ENCODE results near the gene KCTD2.

DNA sequence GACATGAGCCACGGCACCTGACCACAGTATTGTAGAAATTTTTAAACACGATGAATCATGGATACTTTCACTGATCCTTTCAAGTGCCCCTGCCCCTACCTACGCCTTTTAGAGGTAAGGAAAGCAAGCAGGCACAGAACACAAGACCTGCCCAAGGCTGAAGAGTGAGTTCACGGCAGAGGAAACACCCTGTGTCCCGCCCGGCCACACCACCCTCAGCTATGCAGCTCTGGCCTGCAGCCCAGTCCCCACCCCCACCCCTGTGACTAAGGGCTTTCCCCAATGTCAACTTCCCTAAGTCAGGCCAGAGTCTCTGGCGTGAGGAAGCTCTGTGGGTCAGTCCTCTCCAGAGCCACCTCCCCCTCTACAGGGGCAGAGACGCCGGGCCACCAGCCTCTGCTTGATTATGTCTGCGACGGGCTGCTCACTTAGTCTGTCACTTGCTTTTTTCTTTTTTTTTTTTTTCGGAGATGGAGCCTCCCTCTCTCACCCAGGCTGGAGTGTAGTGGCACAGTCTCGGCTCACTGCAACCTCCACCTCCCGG lies 49.1 kb downstream of the KCTD2 start:
- TF ChIP-seq, protein P1, sequence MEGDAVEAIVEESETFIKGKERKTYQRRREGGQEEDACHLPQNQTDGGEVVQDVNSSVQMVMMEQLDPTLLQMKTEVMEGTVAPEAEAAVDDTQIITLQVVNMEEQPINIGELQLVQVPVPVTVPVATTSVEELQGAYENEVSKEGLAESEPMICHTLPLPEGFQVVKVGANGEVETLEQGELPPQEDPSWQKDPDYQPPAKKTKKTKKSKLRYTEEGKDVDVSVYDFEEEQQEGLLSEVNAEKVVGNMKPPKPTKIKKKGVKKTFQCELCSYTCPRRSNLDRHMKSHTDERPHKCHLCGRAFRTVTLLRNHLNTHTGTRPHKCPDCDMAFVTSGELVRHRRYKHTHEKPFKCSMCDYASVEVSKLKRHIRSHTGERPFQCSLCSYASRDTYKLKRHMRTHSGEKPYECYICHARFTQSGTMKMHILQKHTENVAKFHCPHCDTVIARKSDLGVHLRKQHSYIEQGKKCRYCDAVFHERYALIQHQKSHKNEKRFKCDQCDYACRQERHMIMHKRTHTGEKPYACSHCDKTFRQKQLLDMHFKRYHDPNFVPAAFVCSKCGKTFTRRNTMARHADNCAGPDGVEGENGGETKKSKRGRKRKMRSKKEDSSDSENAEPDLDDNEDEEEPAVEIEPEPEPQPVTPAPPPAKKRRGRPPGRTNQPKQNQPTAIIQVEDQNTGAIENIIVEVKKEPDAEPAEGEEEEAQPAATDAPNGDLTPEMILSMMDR (IDR thresholded peaks at IDR 0.05): peak in 1 of 7 experiments; percentile 9
- TF ChIP-seq POLR2A (IDR thresholded peaks at IDR 0.05) (no peak), POLR2AphosphoS5 (IDR thresholded peaks at IDR 0.05) (peak in 2 of 3 donors; percentile 79 to 91), EP300 (IDR thresholded peaks at IDR 0.05) (no peak)

Measured in stomach (tissue), 4 donors.